HG03095 (cell line): ENCODE measurements around the gene CLTCL1.
A peak's percentile ranks its signal among the peaks of the same experiment; 100 is the strongest.

Experiments
- ATAC-seq: cut with Tn5 transposase; IDR thresholded peaks from one replicate; pipeline ENCODE4 v1.9.1; 2021; ENCODE audit warnings: moderate library complexity; ENCODE audit not compliant: unreplicated experiment

The CLTCL1 gene

GRCh38 chr22:19197997-19198865, 93.3 kb downstream of the CLTCL1 start:
- no peak for ATAC-seq

GRCh38 chr22:19196841-19197612, 94.5 kb downstream of the CLTCL1 start:
- no peak for ATAC-seq

- no peak for ATAC-seq
Observed at GRCh38 chr22:19195796-19196731, 95.5 kb downstream of the CLTCL1 start.

GRCh38 chr22:19194766-19195536, 96.6 kb downstream of the CLTCL1 start:
- no peak for ATAC-seq

GRCh38 chr22:19193879-19194278, 97.6 kb downstream of the CLTCL1 start:
- no peak for ATAC-seq

GRCh38 chr22:19187716-19188563, 103.6 kb downstream of the CLTCL1 start:
- no peak for ATAC-seq

DNA sequence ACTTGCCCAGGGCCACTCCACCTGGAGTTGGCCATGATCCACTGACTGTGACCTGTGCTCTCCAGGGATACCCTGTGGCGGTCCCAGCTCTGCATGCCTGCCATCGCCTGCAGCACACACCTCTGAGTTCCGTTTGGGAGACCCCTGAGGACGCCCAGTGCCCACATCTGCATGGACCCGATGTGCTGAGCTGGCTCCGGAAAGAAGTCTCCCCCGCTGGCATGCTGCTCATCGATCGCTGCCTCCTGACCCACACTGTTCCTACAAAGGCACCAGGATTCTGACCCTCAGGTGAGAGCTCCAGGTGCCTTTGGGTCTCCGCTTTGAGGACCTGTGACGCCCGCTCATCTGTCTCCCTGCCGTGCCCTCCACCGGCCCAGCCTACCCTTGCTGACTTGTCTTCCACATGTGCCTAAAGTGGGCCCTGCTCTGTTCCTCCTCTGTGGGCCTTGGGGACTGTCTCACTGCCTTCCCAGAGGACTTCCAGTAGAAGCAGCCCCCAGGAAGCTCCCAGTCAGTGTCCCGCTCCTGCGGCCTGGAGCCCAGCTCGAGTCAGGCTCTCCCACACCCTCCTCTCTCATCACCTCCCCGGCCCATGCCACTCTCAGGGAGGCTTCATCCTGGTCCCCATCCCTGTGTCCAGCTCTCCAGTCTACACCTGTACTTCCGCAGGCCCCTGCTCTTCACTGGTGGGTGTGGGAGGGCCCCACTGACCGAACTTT, 107.1 kb downstream of the CLTCL1 start:
- no peak for ATAC-seq

DNA sequence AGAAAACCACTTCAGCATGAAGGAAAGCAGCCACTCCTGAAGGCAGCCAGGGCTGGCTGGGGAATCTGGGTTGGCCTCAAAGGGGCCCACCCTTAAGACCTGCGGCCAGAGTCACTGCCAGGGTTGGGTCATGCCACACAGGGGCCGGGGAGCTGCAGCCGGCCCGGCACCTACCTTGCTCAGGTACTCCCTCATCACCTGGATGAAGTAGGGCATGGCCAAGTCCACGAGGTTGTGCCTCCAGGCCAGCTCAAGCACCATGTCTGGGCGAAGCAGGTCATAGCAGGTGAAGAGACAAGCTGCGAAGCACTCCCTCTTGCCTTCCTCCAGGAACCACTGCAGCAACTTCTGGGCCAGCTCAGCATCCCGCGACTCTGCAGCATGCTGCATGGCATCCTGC, 108.3 kb downstream of the CLTCL1 start:
- ATAC-seq, result no peak

DNA sequence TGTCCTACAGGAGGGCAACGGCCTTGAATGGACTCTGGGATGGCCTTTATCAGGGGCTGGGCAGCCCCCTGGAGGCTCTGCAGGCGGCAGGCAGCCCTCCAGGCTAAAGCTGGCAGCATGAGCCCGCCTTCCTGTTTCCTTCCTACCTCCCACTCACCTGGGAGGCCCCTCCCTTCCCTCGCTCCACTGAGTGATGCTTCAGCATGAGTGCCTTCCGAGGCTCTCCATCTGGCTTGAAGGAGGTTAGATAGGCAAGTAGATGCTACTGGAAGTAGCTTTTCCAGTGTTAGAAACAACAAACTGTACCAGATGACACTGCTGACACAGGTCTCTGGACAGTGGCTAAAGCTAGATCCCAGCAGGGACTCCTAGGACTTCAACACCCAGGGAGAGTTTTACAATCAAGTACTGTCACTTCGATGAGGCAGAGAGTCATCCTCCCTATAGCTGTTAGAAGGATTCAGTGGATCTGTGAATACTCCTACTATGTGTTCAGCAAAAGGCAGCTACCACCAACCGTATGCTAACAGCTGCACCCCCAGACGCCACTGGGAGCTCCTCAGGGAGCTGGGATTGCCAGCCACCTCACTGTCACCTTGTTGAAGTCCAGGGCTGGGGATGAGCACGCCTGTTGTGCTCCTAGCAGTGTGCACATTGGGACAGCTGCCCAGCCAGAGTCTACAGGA, 108.9 kb downstream of the CLTCL1 start:
- ATAC-seq, result no peak

DNA sequence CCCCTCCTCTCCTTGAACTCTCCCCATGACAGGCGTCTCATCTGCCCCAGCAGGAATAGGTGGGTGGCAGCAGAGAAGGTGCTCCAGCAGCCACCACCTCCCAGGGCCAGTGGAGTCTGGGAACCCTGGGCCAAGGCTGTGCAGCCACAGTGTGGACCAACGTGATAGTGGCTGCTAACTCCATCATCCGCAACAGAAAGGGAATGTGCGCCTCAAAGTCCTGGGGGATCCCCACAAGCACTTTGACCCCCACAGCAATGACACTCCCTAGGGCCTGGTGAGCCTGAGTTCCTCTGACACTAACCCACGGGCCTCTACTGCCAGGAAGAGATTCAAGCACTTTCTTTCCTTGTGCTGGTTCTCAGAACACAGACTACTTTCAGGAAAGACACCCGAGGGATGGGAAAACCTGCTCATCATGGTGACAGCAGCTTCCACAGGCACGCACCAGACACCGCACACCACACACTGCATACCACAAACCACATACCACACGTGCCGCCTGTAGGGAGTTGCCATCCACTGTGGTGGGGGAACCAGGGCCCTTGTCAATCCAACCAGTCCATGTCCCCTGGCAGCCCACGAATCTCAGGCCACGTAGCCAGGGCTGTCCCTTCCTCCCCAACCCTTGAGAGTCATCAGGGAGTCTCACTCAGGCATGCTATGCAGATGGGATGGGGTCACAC, 109.6 kb downstream of the CLTCL1 start:
- no peak for ATAC-seq

DNA sequence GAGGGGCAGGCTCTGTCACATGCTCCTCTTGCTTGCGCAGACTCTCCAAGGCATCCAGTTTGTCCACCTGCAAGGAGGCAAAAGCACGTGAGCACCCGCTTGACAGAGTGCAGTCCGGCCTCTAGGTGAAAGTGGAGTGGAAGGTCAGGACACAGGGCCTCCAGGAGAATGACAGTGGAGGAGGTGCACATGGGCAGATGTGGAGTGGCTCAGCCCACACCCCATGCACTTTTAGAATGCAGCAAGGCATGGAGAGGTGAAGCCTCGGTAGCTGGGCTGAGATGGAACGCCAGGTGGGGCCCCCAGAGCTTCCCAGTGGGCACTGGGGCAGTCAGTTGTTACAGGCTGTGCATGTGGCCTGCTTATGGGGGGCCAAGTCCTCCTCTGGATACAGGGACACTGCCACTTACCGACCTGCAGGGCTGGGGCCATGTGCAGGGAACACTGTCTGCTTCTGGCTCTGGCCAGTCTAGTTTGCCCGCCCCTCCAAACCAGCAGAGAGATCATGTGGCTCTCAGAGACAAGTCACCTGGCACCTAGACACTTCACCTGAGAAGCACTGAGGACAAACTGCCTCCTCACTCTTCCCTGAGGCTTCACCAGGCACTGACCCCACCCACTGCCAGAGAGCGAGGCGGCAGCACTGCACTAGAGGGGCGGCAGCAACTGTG, 110.6 kb downstream of the CLTCL1 start:
- ATAC-seq, result no peak

DNA sequence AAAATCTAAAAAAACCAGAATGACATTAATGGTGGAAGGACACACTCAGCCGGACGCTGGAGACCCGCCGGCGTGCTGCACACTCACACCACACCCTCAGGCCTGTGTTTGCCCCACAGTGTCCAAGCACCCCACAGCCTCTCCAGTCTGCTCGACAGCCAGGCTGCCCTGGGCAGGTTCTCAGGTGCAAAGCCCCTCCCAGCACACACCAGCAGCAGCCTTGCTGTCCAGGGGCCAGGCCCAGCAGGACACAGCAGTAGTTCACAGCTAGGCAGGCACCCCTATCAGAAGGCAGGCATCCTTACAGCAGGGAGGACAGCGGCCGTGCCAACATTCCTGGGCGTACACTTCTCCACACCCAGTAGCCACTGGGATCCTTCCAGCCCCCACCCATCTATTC, 111.3 kb downstream of the CLTCL1 start:
- no peak for ATAC-seq

DNA sequence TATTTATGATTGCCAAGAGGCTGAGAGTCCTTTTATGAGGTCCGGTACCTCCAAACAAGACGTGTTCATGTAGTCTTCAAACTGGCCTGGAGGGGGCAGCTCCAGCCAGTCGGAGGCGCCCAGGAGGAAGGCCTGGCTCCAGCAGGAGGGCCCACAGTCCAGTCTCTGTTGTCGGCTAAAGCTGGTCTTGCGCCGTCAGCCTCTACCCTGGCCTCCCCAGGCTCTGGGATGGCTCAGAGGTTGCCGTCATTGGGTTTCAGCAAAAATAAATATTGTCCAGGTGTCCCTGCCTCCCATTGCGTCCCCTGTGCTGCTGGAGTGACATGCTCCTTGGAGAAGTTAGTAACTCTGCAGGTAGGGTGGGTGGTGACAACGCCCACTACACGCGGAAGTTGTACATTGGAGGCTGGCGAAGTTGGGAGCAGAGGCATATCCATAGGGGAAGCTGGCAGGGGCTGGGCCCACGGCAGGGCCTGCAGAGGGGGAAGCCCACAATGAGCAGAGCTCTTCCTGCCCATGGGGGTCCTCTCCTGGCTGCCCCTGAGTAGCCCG, 111.9 kb downstream of the CLTCL1 start:
- no peak for ATAC-seq

GRCh38 chr22:19178657-19179496, 112.6 kb downstream of the CLTCL1 start, which contains the start of gene SLC25A1:
Gene SLC25A1 (minus strand): TSS chr22:19178736. CDS start chr22:19178673, 63 bp downstream.
- peak; percentile 48 for ATAC-seq

DNA sequence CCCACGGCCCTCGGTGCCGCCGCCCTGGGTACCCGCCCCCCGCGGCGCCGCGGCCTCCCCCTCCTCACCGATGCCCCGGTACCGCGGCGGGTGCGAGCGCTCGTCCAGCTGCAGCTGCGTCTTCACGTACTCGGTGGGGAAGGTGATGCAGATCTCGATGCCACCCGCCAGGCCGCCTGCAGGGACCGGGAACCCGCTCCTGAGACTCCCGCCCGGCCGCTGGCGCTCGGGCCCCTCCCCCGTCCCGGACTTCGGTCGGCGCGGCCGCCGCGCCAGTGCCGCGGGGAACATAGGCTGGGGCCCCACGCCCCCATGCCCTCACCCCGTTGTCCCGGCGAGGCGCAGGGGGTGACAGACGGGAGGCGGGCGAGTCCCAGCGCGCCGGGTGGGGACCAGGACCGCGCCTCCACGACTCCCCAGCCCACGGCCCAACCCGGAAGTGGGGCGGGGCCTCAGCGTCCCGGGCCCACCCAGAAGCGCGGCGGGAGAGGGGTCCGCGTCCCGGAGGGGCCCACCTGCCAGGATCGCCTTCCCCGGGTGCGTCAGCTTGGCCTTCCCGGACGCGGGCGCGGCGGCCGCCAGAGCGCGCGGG, 113.4 kb downstream of the CLTCL1 start:
- peak; percentile 21 for ATAC-seq
